NOMO-1 (cell line): Measurements from ENCODE around the gene ATP5MG.

Source experiments
- DNase-seq, 2 experiments: peaks; one replicate each; lab custom pipeline; 2025; ENCODE audit not compliant: unreplicated experiment in 2 of 2; lab: John Stamatoyannopoulos, UW

ATP5MG gene

DNA sequence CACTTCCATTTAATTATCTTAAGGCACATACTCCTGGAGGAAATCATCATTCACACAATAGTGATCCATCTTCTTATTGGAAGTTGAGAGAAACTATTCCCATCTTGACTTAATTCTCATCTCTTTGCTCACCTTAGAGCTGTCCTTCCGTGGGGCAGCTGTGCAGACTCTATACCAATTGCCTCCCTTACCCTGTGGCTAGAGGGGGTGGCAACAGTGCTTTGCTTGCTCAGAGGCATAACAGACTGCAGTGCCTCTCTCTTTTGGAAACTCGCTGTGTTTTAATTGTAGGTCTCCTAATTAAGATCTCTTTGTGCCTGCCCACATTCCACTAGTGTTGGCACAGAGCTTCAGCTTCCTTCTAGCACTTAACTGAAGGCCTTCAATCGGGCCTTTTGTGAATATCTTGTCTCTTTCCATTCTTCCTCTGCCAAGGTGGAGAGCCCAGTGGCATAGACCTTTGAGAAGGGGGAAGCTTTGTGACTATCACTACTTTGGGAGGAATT is 40.4 kb downstream of the ATP5MG start:
- no peak for DNase-seq

DNA sequence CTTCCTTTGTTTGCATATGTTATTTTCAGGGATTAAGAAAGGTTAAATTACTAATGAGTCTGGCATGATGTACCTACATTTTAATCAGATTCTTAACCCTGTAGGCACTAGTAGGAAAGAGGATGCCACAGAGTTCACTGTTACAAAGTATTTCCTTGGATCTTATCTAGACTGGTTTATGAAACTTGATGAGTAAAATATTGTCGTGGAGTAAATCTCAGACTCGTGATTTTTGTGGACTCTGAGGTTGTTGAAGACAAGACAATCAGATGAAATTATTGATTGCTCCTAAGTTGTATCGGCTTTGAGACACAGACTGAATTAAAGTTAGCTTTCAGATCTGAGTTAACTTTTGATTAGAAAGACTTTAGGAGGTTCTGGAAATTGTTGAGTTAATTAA is 40.9 kb downstream of the ATP5MG start:
- DNase-seq: no peak

GRCh38 chr11:118442908-118443589 is 41.6 kb downstream of the ATP5MG start:
- DNase-seq: no peak

DNA sequence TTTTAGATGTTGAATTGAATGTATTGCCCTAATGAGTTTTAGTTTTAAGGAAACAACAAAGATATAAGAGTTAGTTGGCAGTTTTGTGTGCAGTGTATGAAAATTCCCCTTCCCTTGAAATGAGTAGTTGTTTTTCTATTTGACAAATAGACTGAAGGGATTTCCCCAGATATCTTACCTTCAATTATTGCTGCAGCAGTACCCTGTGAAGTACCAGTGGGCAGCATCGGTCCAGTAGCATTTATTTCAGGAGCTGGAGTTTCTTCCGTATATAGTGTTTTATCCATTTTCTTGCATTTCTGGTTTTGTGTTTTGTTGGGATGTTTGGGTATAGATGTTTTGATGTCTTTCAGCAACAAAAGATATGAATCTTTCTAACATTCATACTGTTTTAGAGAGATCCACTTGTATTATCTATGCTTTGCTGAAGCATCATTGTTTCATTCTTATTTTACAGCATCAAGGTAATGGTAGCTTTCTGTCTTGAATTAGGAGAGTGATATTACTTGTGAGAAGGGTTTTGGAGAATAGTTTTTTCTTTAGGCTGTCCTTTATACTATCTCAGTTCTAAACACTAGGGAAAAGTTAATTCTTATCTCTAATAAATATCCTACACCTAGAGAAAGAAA is 42.3 kb downstream of the ATP5MG start:
- no peak for DNase-seq

DNA sequence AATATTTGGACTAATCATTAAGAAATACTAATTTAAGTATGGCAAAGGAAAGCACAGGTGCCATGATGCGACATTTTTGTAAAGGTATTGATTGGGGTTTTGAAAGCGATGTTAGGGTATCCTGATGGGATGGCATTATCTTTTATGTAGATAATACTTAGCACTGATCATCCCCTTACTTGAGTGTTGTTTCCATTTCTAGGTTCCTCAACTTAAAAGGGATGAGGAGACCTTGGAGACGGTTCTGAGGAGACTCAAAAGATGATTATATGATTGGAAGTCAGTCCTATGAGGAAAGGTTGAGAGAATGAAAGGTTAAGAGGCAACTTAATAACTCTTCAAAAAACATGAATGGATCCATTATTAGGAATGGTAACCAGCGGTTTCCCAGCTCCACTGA is 46.0 kb downstream of the ATP5MG start:
- DNase-seq: no peak

GRCh38 chr11:118448294-118448693 is 46.9 kb downstream of the ATP5MG start:
- DNase-seq: no peak

GRCh38 chr11:118449316-118449918 is 48.0 kb downstream of the ATP5MG start:
- DNase-seq: no peak

DNA sequence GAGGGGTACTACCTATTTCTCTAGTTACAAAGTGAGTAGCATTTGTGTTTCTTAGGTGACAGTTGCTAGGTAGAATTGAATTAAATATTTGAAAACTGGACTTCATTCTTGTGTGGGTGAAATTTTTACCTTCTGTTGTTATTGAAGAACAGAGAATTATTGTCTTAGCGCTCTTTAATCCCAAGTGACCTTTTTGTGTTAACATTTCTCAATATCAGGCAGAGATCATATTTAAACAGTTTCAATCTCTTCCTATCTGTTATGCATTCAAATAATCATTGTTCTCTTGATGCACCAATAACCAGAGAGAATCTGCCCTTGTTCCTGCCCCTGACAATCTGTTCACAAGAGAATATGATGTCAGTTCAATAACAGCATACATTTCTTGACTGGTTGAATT is 49.0 kb downstream of the ATP5MG start:
- DNase-seq: no peak
